Raji (cell line): ENCODE data around the gene TBC1D22A.

Experiments
- POLR2A ChIP-seq: IDR thresholded peaks from 2 replicates; pipeline ENCODE4 v1.6.1; 2011; ENCODE audit warnings: low read depth, low read length, control low read depth; ENCODE audit not compliant: insufficient read depth

Gene TBC1D22A

DNA sequence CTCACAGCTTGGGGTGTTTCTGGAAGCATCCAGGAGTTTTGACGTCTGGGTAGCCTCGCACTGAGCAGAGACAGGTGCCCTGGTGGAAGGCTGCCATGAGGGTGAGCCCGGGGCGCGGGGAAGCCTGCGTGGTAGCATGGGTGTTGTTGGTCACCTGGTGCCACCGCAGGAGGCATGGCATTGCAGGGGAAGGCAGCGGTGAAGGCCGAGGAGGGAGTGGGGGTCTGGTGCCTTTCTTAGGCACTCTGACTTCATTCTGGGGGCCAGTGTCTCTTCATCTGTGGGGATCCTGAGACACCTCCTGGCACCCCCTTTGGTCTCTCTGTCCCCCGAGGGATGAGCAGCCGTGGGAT lies 271.2 kb downstream of the TBC1D22A start:
- no peak for TF ChIP-seq POLR2A

DNA sequence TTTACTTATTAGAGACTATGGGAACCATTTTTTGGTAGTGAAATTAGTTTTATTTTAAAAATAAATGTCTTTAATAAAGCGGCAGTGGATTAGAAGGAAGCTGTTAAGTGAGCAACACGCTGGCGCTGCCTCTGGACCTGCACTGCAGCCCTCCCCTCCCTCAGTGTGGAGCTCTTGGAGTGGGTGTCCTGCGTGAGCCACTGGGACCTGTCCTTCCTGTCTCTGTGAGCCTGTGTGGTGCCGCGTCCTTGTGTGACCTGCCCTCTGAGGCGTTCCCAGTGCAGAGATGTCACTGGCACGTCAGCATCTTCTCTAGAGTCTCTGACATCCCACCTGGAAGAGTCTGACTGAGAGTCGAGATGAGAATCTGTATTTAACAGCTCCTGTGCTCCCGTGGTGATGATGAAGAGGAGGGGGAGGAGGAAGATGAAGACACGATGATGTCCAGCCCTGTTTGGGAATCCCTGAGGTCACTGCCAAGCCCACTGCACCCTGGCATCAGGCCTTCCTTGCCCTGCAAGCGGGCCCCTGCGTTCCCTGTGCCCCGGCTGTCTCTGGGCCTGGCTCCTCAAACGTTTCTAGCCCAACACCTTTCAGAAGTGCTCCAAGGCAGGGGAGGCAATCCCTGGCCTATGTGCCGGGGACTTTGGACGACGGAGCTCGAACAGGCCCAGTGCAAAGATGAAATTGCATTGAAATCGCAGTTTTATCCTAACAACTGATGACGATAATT lies 271.8 kb downstream of the TBC1D22A start:
- TF ChIP-seq POLR2A = no peak

DNA sequence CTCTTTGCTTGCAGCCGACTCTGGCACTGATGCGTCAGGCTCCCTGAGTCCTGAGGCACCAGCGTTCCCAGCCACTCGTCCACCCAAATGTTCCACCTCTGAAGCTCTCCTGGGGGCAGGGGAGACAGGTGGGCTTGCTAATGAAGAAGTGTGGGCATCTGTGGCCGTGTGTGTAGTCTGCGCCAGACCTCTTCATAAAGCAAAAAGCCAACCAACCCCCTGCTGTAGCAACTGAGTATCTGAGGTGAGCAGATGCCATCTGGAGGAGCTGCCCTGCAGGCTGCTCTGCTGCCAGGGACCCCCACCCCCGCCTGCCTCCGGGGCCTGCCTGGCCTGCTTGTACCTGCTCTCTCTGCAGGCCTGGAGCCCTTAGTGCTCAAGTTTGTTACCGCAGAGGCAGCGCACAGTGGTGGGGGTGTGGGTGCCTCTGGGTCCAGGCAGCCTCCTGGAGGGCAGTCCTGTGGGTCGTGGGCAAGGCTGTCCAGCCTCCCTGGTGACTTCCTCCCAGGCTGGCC lies 272.5 kb downstream of the TBC1D22A start:
- TF ChIP-seq POLR2A = no peak

DNA sequence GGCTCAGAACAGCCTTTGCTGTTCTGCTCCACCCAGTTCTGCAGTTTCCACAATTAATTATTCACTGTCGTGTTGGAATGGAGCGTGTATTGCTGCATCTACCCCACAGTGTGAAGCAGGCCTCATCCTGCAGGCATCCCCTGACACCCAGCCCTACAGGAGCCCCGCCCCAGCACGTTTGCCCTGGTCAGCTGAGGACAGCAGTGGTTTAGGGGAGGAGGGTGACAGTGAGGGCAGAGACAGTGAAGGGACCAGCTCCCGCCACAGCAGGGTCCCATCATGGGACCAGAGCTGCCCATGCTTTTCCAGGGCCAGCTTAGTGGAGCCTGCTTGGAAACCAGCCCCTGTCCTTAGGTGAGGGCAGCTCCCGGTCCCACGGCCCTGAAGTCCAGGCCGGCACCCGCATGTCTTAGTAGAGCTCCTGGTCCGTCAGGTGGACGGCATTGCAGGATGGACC lies 273.0 kb downstream of the TBC1D22A start:
- no peak for TF ChIP-seq POLR2A

DNA sequence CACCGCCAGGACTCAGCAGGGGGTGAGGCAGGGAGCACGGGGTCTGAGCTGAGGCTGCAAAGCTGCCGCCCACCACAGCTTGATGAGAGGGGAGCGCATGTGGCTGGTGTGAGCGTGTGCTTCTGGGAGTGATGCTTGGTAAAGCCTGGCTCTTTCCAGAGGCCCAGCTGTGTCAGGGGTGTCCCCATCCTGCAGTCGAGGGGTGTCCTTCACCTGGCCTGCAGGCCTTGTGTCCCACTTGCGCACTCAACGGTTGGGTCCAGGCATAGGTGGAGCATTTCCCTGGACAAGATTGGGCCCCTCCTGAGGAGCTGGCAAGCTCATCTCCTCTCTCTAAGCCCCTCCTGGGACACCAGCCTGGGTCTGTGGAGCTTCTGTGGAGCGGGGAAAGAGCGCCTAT lies 273.9 kb downstream of the TBC1D22A start:
- no peak for TF ChIP-seq POLR2A

DNA sequence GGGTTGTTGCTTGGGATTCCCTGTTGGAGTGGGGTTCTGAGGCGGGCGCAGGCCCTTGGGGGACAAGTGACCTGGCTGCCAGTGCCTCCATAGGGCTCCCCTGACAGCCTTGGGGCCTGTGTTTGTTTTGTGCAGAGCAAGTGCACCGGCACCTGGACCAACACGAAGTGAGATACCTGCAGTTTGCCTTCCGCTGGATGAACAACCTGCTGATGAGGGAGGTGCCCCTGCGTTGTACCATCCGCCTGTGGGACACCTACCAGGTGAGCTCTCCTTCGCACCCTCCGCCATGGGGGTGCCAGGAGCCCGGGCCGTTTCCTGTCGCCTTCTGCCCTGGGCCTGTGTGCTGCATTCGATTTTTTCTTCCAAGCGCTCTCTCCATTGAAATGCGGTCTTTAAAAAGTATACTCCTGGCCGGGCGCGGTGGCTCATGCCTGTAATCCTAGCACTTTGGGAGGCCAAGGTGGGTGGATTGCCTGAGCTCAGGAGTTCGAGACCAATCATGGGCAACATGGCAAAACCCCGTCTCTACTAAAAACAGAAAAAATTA lies 274.6 kb downstream of the TBC1D22A start:
- no peak for TF ChIP-seq POLR2A

DNA sequence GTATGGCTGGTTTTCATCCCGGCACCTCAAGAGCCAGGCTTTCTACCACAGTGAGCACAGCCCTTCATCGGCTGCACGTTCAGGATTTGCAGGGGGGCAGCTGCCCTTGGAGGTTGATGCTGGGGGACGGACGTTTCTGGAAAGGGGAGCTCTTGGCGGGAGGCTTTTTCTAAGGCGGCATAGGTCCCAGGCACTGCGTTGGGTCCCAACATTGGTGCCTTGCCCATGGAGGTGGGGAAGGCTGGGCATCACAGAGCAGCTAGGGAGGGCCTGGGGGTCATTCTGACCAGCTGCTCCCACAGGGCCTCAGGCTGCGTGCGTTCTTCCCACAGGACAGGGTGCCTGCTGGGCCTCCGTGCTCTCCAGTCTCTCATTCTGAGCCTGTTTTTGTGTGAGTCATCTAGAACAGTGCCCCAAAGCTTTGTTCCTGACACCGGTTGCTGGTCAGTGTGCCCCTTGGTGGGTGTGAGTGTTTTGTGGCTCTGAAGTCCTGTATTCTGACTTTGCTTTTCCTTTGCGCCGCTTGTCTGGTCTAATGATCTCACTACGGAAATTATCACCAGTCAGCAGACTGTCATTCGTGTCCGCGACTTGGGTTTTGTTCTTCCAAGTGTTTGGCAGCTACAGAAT lies 275.9 kb downstream of the TBC1D22A start:
- no peak for TF ChIP-seq POLR2A

DNA sequence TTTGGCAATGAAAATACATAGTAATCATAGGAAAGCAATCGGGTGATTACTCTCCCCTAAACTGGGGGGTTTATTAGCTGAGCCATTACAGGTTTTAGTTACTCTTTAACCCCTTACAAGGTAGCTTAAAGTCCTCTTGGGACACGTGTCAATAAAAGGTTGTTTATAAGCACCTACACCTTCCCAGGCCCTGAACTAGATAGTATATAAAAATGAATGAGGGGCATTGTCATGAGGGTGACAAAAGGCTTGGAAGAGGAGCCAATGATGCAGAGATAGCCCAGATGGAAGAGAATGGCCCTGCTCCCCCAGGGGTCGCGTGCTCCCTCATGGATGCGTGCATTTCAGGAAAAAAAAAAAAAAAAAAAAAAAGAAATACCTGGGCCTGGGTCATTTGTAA lies 276.9 kb downstream of the TBC1D22A start:
- no peak for TF ChIP-seq POLR2A

DNA sequence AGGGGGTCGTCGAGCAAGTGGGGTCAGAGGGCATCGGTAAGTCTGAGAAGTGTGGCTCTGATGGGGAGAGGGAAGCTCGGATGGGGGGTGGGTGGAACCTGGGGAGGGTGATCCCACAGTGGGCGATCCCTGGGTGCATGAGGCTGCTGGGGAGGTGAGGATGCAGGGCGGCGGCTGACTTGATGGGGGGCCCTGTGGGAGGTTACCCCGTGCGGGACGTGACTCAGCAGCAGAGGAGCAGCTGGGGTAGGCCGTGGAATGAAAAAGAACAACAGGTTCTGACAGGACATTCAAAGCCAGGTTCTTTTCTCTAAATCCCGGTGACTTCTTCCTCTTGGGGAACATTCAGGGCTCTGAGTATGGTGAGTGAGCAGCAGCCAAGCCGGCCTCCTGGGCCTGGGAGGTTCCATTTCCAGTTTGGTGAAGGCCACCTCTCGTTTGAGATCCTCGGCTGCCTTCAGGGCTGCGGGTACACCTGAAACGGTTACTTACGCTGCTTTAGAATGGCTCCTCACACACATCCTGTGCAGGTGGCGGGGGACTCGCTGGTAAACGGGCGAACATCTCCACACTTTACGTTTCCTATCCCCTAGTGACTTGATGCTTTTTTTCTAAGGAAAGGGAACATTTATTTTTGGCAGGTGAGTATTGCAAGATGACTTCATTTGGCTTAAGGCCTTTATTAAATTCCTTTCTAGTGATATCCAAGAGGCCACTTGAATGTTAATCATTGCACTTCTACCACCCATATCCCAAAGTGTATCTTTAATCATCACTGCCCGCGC lies 278.2 kb downstream of the TBC1D22A start:
- no peak for TF ChIP-seq POLR2A

DNA sequence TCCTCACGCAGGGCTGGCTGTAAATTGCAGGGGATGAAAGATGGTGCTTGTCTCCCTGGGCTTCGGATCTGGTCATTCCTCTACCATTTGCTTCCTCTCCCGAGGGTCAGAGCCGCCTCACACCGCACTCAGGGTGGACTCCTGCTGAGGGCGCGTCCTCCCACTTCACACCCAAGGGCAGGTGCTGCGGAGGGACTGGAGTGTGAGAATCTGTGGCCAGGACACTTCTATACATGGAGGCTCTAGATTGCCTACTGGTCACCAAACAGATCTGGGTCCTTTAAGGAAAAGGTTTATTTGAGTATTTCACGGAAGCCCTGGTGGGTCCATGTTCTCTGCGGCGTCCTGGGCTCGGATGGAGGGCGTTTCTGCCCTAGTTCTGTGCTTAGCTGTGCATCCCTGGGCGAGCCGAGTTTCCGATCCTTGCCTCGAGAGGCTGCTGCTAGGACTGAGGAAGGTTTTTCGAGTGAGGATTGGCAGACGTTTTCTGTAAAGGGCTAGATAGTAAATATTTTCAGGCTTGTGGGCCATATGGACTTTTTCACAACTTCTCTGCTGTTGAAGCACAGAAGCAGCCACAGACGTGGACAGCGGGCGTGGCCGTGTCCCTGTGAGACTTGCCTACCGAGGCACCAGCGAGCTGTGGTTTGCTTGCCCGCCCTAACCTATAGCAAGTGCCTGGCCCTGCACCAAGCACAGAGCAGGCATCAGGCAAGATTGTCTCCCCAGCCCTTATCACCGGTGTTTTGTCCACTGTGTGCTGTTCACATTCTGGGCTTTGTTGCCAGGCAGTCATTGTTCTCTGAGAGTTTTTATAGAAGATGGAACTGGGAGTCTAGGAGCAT lies 279.0 kb downstream of the TBC1D22A start:
- no peak for TF ChIP-seq POLR2A

DNA sequence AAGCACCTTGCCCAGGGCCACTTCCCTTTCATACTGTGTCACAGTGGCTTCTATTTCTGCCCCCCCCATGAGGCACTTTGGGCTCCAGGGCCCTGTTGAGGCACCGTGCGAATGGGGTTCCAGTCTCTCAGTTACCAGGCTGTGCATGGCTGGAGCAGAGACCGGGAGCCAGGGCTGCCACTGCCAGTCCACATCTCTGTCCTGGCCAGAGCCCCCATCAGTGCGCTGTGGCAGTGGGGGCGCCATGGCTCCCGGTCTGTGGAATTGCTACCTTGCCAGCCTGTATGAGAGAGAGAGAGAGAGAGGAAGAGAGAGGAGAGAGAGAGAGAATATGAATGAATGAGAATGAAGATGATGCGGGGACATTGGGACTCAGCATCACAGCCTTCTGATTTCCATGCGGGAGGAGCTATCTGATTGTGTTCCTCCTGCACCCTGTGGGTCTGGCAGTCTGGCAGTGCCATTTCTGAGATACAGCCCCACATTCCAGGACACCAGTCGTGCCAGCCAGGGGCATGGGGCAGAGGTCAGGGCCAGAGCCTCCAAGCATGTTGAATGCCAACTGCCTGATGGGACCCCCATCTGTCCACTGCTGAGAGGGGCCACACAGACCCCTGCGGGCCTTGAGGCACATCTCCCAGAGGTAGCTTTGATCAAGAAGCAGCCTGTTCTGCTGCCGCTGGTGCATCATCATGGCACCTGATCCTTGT lies 279.8 kb downstream of the TBC1D22A start:
- no peak for TF ChIP-seq POLR2A

DNA sequence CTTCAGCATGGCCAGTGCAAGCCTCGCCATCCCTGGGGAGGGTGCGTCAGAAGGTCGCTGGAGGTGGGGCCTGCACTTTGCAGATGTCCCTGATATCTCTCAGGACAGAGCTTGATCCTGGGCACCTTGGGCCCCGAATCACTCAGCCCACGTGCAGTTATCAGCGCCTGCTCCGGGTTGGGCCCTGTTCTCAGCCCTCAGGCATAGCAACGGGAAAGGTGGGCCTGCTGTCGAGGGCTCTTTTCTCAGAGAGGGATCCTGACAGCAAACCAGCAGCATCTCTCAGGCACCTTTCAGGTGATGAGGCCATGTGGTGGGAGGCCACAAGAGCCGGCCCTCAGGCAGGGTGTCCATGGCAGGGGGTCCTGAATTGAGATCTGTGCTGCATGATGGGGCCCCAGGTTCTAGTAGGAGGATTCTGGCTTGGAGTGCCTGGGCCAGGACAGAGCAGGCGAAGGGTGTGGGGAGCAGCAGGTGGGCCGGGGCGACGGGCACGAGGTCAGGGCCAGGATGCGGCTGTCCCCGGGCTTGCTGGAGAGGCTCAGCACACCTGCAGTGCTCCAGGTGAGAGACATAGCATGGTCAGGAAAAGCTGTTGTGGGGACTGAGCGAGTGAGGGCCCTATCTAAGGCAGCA lies 280.5 kb downstream of the TBC1D22A start:
- TF ChIP-seq POLR2A = no peak

DNA sequence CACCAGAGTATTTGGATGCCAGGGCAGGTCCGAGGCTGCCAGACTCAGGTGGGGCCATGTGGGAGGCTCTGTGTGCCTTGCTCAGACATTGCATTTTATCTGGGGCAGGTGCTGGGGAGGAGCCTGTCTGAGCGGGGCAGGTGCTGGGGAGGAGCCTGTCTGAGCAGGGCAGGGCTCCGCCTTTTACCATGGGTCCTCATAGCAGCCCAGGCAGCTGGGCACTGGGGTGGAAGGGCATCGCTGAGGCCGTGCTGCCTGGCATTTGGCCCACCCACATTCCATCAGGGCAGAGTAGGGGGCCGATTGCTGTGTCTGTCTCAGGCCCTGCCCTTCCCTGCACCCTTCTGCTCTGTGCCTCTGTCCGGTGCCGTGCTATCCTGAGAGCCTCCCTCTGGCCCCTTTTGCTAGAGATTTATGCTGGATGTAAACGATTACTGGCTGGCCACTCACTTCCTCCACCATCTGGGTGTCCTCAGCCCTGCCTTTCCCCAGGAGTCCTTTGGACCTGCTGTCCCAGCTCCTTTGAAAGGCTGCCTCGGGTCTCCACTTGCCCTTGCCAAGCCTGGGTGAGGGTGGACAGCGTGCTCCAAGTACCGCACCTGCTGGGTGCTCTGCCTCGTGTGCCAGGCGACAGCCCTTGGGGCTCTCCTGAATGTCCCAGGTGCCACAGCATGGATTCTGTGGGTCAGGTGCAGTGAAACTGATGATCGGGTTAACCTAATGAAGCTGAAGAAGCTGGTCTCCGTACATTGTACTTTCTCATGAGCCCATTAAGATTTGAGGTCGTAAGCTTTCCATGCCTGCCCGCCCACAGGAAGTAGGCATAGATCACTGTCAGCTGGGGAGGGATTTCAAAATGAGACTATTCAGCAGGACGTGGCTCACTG lies 281.6 kb downstream of the TBC1D22A start:
- no peak for TF ChIP-seq POLR2A
